Breast epithelium (tissue), 4 donors: ENCODE results near the gene RSU1. TPM values are rescaled to one million over a fixed set of nuclear protein-coding genes. Genes with fewer than 3 reads are reported as not detected.

Source experiments
- DNase-seq, 2 donors: peaks; one replicate each; pipeline ENCODE4 v3.0.0-alpha.2; 2019; ENCODE audit warnings: low spot score in 2 of 2
- H3K27ac ChIP-seq, 2 donors: fragments of 200-600 bp; sonication (generic) in 1 of 2; one replicate each; pipeline ENCODE4 v1.5.1; 2016 to 2019; ENCODE audit warnings: mild to moderate bottlenecking in 1 of 2
- H3K27me3 ChIP-seq, 2 donors: fragments of 200-600 bp; sonication (generic) in 1 of 2; one replicate each; pipeline versions ENCODE4 v1.5.1 to v1.6.0; 2017 to 2019; ENCODE audit warnings: control low read depth in 1 of 2, mild to moderate bottlenecking in 1 of 2
- H3K36me3 ChIP-seq: fragments of 200-600 bp; one replicate; pipeline ENCODE4 v1.5.1; 2019
- H3K4me1 ChIP-seq, 2 donors: fragments of 200-600 bp; sonication (generic); one replicate each; pipeline ENCODE4 v1.5.1; 2016 to 2019; ENCODE audit warnings: control low read depth in 1 of 2
- H3K4me3 ChIP-seq, 3 donors: fragments of 200-600 bp; sonication (generic); 1 replicate in 2 of 3; 2 replicates in 1 of 3; pipeline ENCODE4 v1.5.1; 2016 to 2019; ENCODE audit warnings: mild to moderate bottlenecking in 3 of 3, moderate library complexity in 2 of 3
- H3K9me3 ChIP-seq, 2 donors: fragments of 200-600 bp; sonication (generic) in 1 of 2; one replicate each; pipeline ENCODE4 v1.5.1; 2016 to 2019; ENCODE audit warnings: control low read depth in 1 of 2
- POLR2A ChIP-seq: fragments of 450-650 bp; IDR thresholded peaks from one replicate; pipeline ENCODE4 v1.6.1; 2016; ENCODE audit warnings: antibody characterized with exemption, mild to moderate bottlenecking, moderate library complexity
- POLR2AphosphoS5 ChIP-seq, 3 donors: sonication (generic); formaldehyde crosslinking; IDR thresholded peaks; one replicate each; pipeline ENCODE4 v1.6.1; 2017; ENCODE audit warnings: antibody characterized with exemption in 3 of 3
- intact Hi-C: fragments of 100-400 bp; cut with DNase I; formaldehyde crosslinking; loops from one replicate; pipeline ENCODE4 v1.15.1; 2023; ENCODE audit warnings: low total_unique reads
- total RNA-seq, 3 donors: library from RNA; depleted of rRNA; stranded (reverse); fragments of >200 nt; gene quantifications; one replicate each; pipeline ENCODE4 v1.1.0, GENCODE V29; 2016
- TF ChIP-seq, protein P1 (sequence below), 3 donors: fragments of 450-650 bp; IDR thresholded peaks; one replicate each; pipeline ENCODE4 v1.5.1; 2016 to 2017; ENCODE audit warnings: antibody characterized with exemption in 3 of 3, mild to moderate bottlenecking in 3 of 3, moderate library complexity in 3 of 3

Gene RSU1
- total RNA-seq, 3 donors from 2014 or later: 60.9 to 74.1 (median 63.6) TPM

- no peaks in the 10 kb centered on the region for H3K4me1 ChIP-seq
- H3K36me3 ChIP-seq: no peaks in the 10 kb centered on the region
- no peaks in the 10 kb centered on the region for H3K27me3 ChIP-seq
- no peak for DNase-seq
- no peak overlapping the region for H3K27ac ChIP-seq
- no peak overlapping the region for H3K4me3 ChIP-seq
- H3K9me3 ChIP-seq: no peaks in the 10 kb centered on the region
- TF ChIP-seq, protein P1, sequence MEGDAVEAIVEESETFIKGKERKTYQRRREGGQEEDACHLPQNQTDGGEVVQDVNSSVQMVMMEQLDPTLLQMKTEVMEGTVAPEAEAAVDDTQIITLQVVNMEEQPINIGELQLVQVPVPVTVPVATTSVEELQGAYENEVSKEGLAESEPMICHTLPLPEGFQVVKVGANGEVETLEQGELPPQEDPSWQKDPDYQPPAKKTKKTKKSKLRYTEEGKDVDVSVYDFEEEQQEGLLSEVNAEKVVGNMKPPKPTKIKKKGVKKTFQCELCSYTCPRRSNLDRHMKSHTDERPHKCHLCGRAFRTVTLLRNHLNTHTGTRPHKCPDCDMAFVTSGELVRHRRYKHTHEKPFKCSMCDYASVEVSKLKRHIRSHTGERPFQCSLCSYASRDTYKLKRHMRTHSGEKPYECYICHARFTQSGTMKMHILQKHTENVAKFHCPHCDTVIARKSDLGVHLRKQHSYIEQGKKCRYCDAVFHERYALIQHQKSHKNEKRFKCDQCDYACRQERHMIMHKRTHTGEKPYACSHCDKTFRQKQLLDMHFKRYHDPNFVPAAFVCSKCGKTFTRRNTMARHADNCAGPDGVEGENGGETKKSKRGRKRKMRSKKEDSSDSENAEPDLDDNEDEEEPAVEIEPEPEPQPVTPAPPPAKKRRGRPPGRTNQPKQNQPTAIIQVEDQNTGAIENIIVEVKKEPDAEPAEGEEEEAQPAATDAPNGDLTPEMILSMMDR (IDR thresholded peaks at IDR 0.05): peak; percentile 15 to 29 (median 22)
- TF ChIP-seq POLR2A: no peak
- intact Hi-C loops: no loop called here
Observed at GRCh38 chr10:16545116-16545736, 272.0 kb downstream of the RSU1 start.

DNA sequence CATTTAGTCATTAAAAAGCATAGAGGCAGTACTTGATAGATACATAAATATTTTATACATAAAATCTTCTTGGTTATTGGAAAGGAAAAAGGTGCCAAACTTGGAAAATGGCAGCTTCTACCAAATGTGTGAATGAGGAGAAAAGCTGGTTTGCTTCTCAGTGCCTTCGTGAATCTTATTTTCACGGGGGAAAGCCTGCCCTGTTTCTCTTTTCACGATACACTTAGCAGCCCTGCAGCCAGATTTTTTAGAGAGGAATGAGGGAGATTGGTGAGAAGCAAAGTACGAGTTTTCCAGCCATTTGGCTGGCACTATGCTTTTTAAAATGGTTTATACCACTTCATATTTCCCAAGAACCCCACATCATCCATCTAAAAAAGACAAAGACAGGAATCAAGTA, 272.6 kb downstream of the RSU1 start:
- no peaks in the 10 kb centered on the region for H3K36me3 ChIP-seq
- TF ChIP-seq POLR2A: no peak
- no peak overlapping the region for H3K4me3 ChIP-seq
- no peak for DNase-seq
- H3K4me1 ChIP-seq: no peaks in the 10 kb centered on the region
- intact Hi-C loops: no loop called here
- H3K27ac ChIP-seq: no peak overlapping the region
- H3K9me3 ChIP-seq: no peaks in the 10 kb centered on the region
- H3K27me3 ChIP-seq: no peaks in the 10 kb centered on the region

DNA sequence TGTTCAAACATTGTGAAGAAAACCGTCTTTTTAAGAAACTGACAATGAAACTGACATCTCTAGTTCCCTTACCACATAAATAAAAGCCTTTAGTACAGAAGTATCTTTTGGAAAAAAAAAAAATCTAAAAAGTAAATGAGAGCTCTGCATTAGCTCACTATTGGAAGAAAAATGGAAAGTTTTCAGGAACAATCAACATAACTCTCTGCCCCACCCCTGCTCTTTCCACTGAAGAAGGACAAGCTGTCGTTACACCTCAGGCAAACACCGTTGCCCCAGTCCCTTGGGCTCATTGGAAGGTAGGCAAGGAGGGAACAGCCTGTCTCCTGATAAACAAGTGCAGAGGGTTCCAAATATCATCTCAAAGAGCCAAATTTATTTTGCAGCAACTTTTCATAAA, 273.1 kb downstream of the RSU1 start:
- intact Hi-C loops: no loop called here
- TF ChIP-seq POLR2A (no peak), POLR2AphosphoS5 (IDR thresholded peaks at IDR 0.05) (no peak)
- TF ChIP-seq, protein P1 (IDR thresholded peaks at IDR 0.05): no peak
- DNase-seq: no peak
- Histone ChIP-seq H3K27ac (no peak overlapping the region), H3K36me3 (no peaks in the 10 kb centered on the region), H3K4me1 (no peaks in the 10 kb centered on the region), H3K27me3 (no peaks in the 10 kb centered on the region), H3K9me3 (no peaks in the 10 kb centered on the region), H3K4me3 (no peak overlapping the region)
